Common myeloid progenitor, CD34-positive (primary cell): ENCODE results near the gene VSTM4.

ENCODE experiments used
- CTCF ChIA-PET: fragments of 350-600 bp; sonication (Branson Sonifier 250); formaldehyde crosslinking; loops from one replicate; lab custom pipeline; 2021; ENCODE audit warnings: antibody characterized with exemption; lab: Charles Lee
- POLR2A ChIA-PET: fragments of 350-600 bp; sonication (Branson Sonifier 250); formaldehyde crosslinking; loops from one replicate; lab custom pipeline; 2021; ENCODE audit warnings: antibody characterized with exemption; lab: Charles Lee
- DNase-seq, 3 donors: peaks; one replicate each; pipeline versions ENCODE4 v3.0.0 to v3.0.0-alpha.2; 2013
- H3K27ac ChIP-seq, 2 experiments: 1 replicate in 1 of 2; 2 replicates in 1 of 2; pipeline ENCODE4 v1.7.0; 2013; ENCODE audit warnings: inconsistent platforms in 2 of 2, low read length in 2 of 2, mild to moderate bottlenecking in 2 of 2, low read depth in 1 of 2, moderate library complexity in 1 of 2; ENCODE audit not compliant: severe bottlenecking in 2 of 2, insufficient read depth in 1 of 2, poor library complexity in 1 of 2
- H3K27me3 ChIP-seq, 5 experiments: replicated peaks in 2 of 5; 1 replicate in 3 of 5; 2 replicates in 2 of 5; pipeline versions ENCODE4 v1.6.1 to v1.7.0; 2013; ENCODE audit warnings: low read length in 4 of 5, mild to moderate bottlenecking in 2 of 5, moderate library complexity in 2 of 5, inconsistent platforms in 1 of 5; ENCODE audit not compliant: insufficient read depth in 5 of 5, control insufficient read depth in 4 of 5
- H3K36me3 ChIP-seq, 4 experiments: 1 replicate in 2 of 4; 2 replicates in 2 of 4; pipeline versions ENCODE4 v1.6.1 to v1.7.0; 2013; ENCODE audit warnings: low read length in 3 of 4, control low read depth in 1 of 4, mild to moderate bottlenecking in 1 of 4; ENCODE audit not compliant: control insufficient read depth in 4 of 4, insufficient read depth in 4 of 4
- H3K4me1 ChIP-seq, 4 experiments: 1 replicate in 3 of 4; 2 replicates in 1 of 4; pipeline versions ENCODE4 v1.6.1 to v1.7.1; 2013; ENCODE audit warnings: low read length in 3 of 4, mild to moderate bottlenecking in 3 of 4, control low read depth in 1 of 4, inconsistent platforms in 1 of 4, moderate library complexity in 1 of 4; ENCODE audit not compliant: control insufficient read depth in 4 of 4, insufficient read depth in 4 of 4; ENCODE audit errors: control extremely low read depth in 1 of 4
- H3K4me3 ChIP-seq, 7 experiments: 1 replicate in 4 of 7; 2 replicates in 3 of 7; pipeline versions ENCODE4 v1.5.1 to v1.7.0; 2013; ENCODE audit warnings: mild to moderate bottlenecking in 7 of 7, low read length in 6 of 7, moderate library complexity in 6 of 7, inconsistent platforms in 2 of 7, low read depth in 2 of 7, control low read depth in 1 of 7; ENCODE audit not compliant: insufficient read depth in 4 of 7, control insufficient read depth in 1 of 7; ENCODE audit errors: extremely low read depth in 1 of 7
- H3K9me3 ChIP-seq, 5 experiments: 1 replicate in 4 of 5; 2 replicates in 1 of 5; pipeline versions ENCODE4 v1.6.1 to v1.7.1; 2013; ENCODE audit warnings: low read length in 4 of 5, mild to moderate bottlenecking in 2 of 5, inconsistent platforms in 1 of 5, low read depth in 1 of 5, moderate library complexity in 1 of 5; ENCODE audit not compliant: control insufficient read depth in 4 of 5, insufficient read depth in 2 of 5; ENCODE audit errors: control extremely low read depth in 1 of 5
- WGBS: methylation state at CpG from one replicate; pipeline ENCODE4 v1.1.5; 2013; ENCODE audit not compliant: insufficient coverage; 5-methylcytosine and 5-hydroxymethylcytosine counted together

The VSTM4 gene

DNA sequence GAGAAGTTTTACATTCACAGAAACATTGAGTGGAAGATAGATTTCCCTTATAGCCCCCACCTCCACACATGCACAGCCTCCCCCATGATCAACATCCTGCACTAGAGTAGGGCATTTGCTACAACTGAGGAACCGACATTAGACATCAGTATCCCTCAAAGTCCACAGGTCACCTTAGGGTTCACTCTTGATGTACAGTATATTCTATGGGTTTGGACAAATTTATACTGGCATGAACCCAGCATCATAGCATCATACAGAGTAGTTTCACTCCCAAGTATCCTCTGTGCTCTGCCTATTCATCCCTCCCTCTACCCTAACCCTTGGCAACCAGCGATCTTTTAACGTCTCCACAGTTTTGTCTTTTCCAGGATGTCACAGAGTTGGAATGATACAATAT is 64.4 kb downstream of the VSTM4 start:
- no peaks in the 10 kb centered on the region for H3K27me3 ChIP-seq
- CTCF ChIA-PET, result no interaction called here
- no peak overlapping the region for H3K27ac ChIP-seq
- no peaks in the 10 kb centered on the region for H3K36me3 ChIP-seq
- H3K4me1 ChIP-seq, result no peaks in the 10 kb centered on the region
- POLR2A ChIA-PET, result no interaction called here
- H3K9me3 ChIP-seq, result peaks cover 0 to 4% (median 0%) of the 10 kb centered on the region in 5 experiments
- H3K4me3 ChIP-seq, result no peak overlapping the region
- DNase-seq, result no peak
- 60% methylated on average over 2 of the region's 3 CpGs for WGBS

GRCh38 chr10:49050366-49050765 is 65.0 kb downstream of the VSTM4 start:
- no peak overlapping the region for H3K27ac ChIP-seq
- no CpG with 5 or more reads among the region's 2 CpGs for WGBS
- DNase-seq, result no peak
- ChIA-PET CTCF (interaction anchor here (0.8 kb wide), 1 partner anchor 111 kb away, joined by 3 read pairs; no protein-coding TSS in a partner anchor), POLR2A (no interaction called here)
- no peaks in the 10 kb centered on the region for H3K27me3 ChIP-seq
- H3K9me3 ChIP-seq, result peaks cover 0 to 8% (median 2%) of the 10 kb centered on the region in 5 experiments
- H3K4me1 ChIP-seq, result no peaks in the 10 kb centered on the region
- no peaks in the 10 kb centered on the region for H3K36me3 ChIP-seq
- H3K4me3 ChIP-seq, result no peak overlapping the region

GRCh38 chr10:49049660-49050059 is 65.7 kb downstream of the VSTM4 start:
- DNase-seq, result no peak
- no peak overlapping the region for H3K4me3 ChIP-seq
- no peaks in the 10 kb centered on the region for H3K27me3 ChIP-seq
- H3K4me1 ChIP-seq, result no peaks in the 10 kb centered on the region
- whole genome bisulfite sequencing, result 100% methylated on average over 3 of the region's 4 CpGs
- H3K27ac ChIP-seq, result no peak overlapping the region
- no peaks in the 10 kb centered on the region for H3K36me3 ChIP-seq
- POLR2A ChIA-PET, result no interaction called here
- peaks cover 0 to 8% (median 2%) of the 10 kb centered on the region in 5 experiments for H3K9me3 ChIP-seq
- CTCF ChIA-PET, result interaction anchor here (0.8 kb wide), 1 partner anchor 112 kb away, joined by 3 read pairs; no protein-coding TSS in a partner anchor

GRCh38 chr10:49047128-49047639 is 68.1 kb downstream of the VSTM4 start:
- Histone ChIP-seq H3K4me1 (no peaks in the 10 kb centered on the region), H3K36me3 (no peaks in the 10 kb centered on the region), H3K9me3 (peaks cover 0 to 8% (median 2%) of the 10 kb centered on the region in 5 experiments), H3K27me3 (no peaks in the 10 kb centered on the region), H3K27ac (no peak overlapping the region), H3K4me3 (no peak overlapping the region)
- ChIA-PET POLR2A (no interaction called here), CTCF (interaction anchor here (1.0 kb wide), 1 partner anchor 65 kb away, joined by 3 read pairs; no protein-coding TSS in a partner anchor)
- DNase-seq, result no peak
- WGBS, result 95% methylated on average over 9 of the region's 11 CpGs

DNA sequence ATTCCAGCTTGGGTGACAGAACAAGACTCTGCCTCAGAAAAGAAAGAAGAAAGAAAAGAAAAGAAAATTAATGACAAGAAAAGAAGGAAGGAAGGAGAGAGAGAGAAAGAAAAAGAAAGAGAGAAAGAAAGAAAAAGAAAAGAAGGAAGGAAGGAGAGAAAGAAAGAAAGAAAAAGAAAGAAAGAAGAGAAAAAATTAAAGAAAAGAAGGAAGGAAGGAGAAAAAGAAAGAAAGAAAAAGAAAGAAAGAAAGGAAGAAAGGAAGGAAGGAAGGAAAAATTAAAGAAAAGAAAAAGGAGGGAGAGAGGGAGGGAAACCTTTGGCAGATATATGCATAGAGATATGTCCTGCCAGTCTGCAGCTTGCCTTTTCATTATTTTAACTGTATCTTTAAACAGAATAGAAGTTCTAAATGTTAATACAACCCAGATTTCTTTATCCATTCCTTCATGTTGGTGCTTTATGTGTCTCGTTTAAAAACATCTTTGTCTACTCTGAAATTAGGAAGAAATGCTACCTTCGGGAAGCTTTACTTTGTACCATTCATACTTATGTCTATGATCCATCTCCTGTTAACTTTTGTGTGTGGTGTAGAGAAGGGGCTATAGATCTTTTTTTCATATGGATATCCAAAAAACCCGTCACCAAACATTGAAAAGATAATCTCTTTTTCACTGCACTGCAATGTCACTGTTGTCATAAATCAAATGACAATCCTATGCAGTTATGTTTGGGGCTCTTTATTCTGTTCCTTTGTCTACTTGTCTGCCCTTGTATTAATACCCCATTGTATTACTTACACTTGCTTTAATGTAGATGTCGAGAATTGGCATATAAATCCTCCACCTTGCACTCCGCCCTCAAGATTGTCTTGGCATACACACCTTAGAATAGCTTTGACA is 70.8 kb downstream of the VSTM4 start:
- ChIA-PET POLR2A (interaction anchor here (0.7 kb wide), 1 partner anchor 28 kb away, joined by 3 read pairs; no protein-coding TSS in a partner anchor), CTCF (no interaction called here)
- no peak for DNase-seq
- 90% methylated on average over 2 of the region's 5 CpGs for WGBS
- no peak overlapping the region for H3K4me3 ChIP-seq
- H3K36me3 ChIP-seq, result no peaks in the 10 kb centered on the region
- H3K9me3 ChIP-seq, result peaks cover 0 to 8% (median 2%) of the 10 kb centered on the region in 5 experiments
- no peaks in the 10 kb centered on the region for H3K27me3 ChIP-seq
- H3K27ac ChIP-seq, result no peak overlapping the region
- H3K4me1 ChIP-seq, result no peaks in the 10 kb centered on the region

DNA sequence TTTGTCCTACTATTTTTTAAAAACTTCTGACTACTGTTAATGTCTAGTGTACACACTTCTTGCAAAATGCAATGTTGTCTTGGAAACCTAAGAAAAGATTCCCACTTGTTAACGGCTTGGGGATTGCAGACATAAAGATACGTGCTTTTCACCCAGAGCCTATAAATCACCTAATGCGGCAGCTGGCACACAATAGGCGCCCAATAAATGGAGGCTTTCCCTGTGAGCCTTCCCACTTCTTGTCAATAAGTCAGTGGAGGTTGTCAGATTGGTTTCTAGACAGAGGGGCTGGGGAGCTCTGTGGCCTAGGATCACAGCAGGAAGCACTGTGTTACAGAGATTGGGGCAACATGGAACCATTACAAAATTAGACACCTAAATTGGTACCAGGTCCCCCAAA is 74.7 kb downstream of the VSTM4 start:
- DNase-seq, result no peak
- H3K27me3 ChIP-seq, result no peaks in the 10 kb centered on the region
- WGBS, result 100% methylated on average over 2 of the region's 4 CpGs
- no peak overlapping the region for H3K4me3 ChIP-seq
- H3K4me1 ChIP-seq, result no peaks in the 10 kb centered on the region
- POLR2A ChIA-PET, result no interaction called here
- no peaks in the 10 kb centered on the region for H3K36me3 ChIP-seq
- H3K27ac ChIP-seq, result no peak overlapping the region
- CTCF ChIA-PET, result no interaction called here
- peaks cover 0 to 2% (median 1%) of the 10 kb centered on the region in 5 experiments for H3K9me3 ChIP-seq

- no peaks in the 10 kb centered on the region for H3K9me3 ChIP-seq
- no peaks in the 10 kb centered on the region for H3K36me3 ChIP-seq
- no peaks in the 10 kb centered on the region for H3K4me1 ChIP-seq
- no peak overlapping the region for H3K27ac ChIP-seq
- WGBS, result 90% methylated on average over 6 of the region's 7 CpGs
- ChIA-PET POLR2A (no interaction called here), CTCF (no interaction called here)
- no peaks in the 10 kb centered on the region for H3K27me3 ChIP-seq
- no peak for DNase-seq
- no peak overlapping the region for H3K4me3 ChIP-seq
Measured at GRCh38 chr10:49039409-49039808, 75.9 kb downstream of the VSTM4 start.
